HepG2 (cell line): ENCODE results near the gene KLRK1. TPM values are rescaled to one million over a fixed set of nuclear protein-coding genes. Genes with fewer than 3 reads are reported as not detected.

Source experiments
- ATAC-seq: fragments of 200-7000 bp; cut with Tn5 transposase; 3 replicates; pipeline ENCODE4 v1.9.1; 2020; ENCODE audit warnings: mild to moderate bottlenecking, moderate library complexity
- BruUV-seq: library from RNA; stranded (reverse); fragments of 400-500 nt; replicated peaks from 2 replicates; lab custom pipeline; 2021; lab: Mats Ljungman, UMichigan
- CTCF ChIA-PET: fragments of 300-600 bp; formaldehyde crosslinking; extraction: SDS; loops from one replicate; lab custom pipeline; 2021; ENCODE audit warnings: low total read pairs, inconsistent platforms, low intra/inter-chr PET ratio; lab: Yijun Ruan, JAX
- POLR2A ChIA-PET: fragments of 350-600 bp; sonication (Branson Sonifier 250); formaldehyde crosslinking; loops from one replicate; lab custom pipeline; 2020; ENCODE audit warnings: antibody characterized with exemption, inconsistent platforms; lab: Yijun Ruan, JAX
- DNase-seq: peaks from one replicate; pipeline ENCODE4 v3.0.0-alpha.2; 2015; ENCODE audit warnings: low spot score
- FAIRE-seq: peaks from 3 replicates; lab custom pipeline; 2011; peaks lifted over from hg19 to GRCh38; lab: Jason Lieb, UNC
- H2AFZ ChIP-seq: one replicate; pipeline ENCODE4 v1.6.1; 2011; ENCODE audit warnings: low read length, inconsistent platforms
- H3K27ac ChIP-seq: fragments of 300-600 bp; 3 replicates; pipeline ENCODE4 v1.8.0; 2011; ENCODE audit warnings: mixed run types, mild to moderate bottlenecking, mixed read lengths, low read length, inconsistent platforms; ENCODE audit not compliant: insufficient read depth; ENCODE audit errors: extremely low read length
- H3K27me3 ChIP-seq, 2 experiments: fragments of 200-600 bp in 1 of 2; 2 replicates in 1 of 2; 3 replicates in 1 of 2; pipeline versions ENCODE4 v1.6.0 to v1.8.0; 2011; ENCODE audit warnings: low read length in 2 of 2, mild to moderate bottlenecking in 2 of 2, moderate library complexity in 2 of 2, inconsistent platforms in 1 of 2; ENCODE audit not compliant: insufficient read depth in 2 of 2, control insufficient read depth in 1 of 2
- H3K36me3 ChIP-seq, 2 experiments: fragments of 200-600 bp in 1 of 2; replicated peaks in 1 of 2; 2 replicates in 1 of 2; 3 replicates in 1 of 2; pipeline versions ENCODE4 v1.5.1 to v1.8.0; 2011; ENCODE audit warnings: low read length in 2 of 2, inconsistent platforms in 1 of 2; ENCODE audit not compliant: insufficient read depth in 2 of 2, control insufficient read depth in 1 of 2
- H3K4me1 ChIP-seq: 2 replicates; pipeline ENCODE4 v1.5.1; 2012; ENCODE audit warnings: low read length, inconsistent platforms; ENCODE audit not compliant: insufficient read depth
- H3K4me2 ChIP-seq: 2 replicates; pipeline ENCODE4 v1.6.0; 2011; ENCODE audit warnings: low read depth, low read length, inconsistent platforms
- H3K4me3 ChIP-seq, 3 experiments: fragments of 200-600 bp in 1 of 3; sonication (generic), shearing (Covaris generic) in 1 of 3; replicated peaks in 1 of 3; 2 replicates each; pipeline ENCODE4 v1.5.1; 2011 to 2016; ENCODE audit warnings: low read length in 3 of 3, inconsistent platforms in 2 of 3, low read depth in 2 of 3, mild to moderate bottlenecking in 2 of 3, control low read depth in 1 of 3, mixed read lengths in 1 of 3; ENCODE audit not compliant: insufficient read depth in 1 of 3
- H3K79me2 ChIP-seq: one replicate; pipeline ENCODE4 v1.6.1; 2011; ENCODE audit warnings: low read length, inconsistent platforms; ENCODE audit not compliant: insufficient read depth
- H3K9ac ChIP-seq: 2 replicates; pipeline ENCODE4 v1.6.0; 2011; ENCODE audit warnings: mild to moderate bottlenecking, low read depth, low read length, inconsistent platforms; ENCODE audit not compliant: insufficient read depth
- H3K9me3 ChIP-seq: 2 replicates; pipeline ENCODE4 v1.5.1; 2012; ENCODE audit warnings: mild to moderate bottlenecking, low read length
- H4K20me1 ChIP-seq: 2 replicates; pipeline ENCODE4 v1.6.0; 2011; ENCODE audit warnings: inconsistent platforms, mild to moderate bottlenecking, low read length, moderate library complexity; ENCODE audit not compliant: insufficient read depth
- RARG ChIP-seq: sonication (generic); formaldehyde crosslinking; IDR thresholded peaks from 2 replicates; pipeline ENCODE4 v1.4.0; 2020; ENCODE audit warnings: low read depth, mild to moderate bottlenecking, missing genetic modification reagents
- SMC3 ChIP-seq: IDR thresholded peaks from 2 replicates; pipeline ENCODE4 v1.6.1; 2011; ENCODE audit warnings: low read length, improper control_type of control experiment
- SP1 ChIP-seq, 2 experiments: fragments of 450-650 bp in 1 of 2; sonication (generic) in 1 of 2; formaldehyde crosslinking in 1 of 2; IDR thresholded peaks; 2 replicates each; pipeline versions ENCODE4 v1.4.0 to v1.6.1; 2016 to 2020; ENCODE audit warnings: missing genetic modification reagents in 1 of 2
- STAG1 ChIP-seq: sonication (generic); formaldehyde crosslinking; IDR thresholded peaks from 2 replicates; pipeline ENCODE4 v1.4.0; 2020; ENCODE audit warnings: missing genetic modification reagents
- ZNF614 ChIP-seq: IDR thresholded peaks from 2 replicates; pipeline ENCODE4 v1.6.1; 2018; ENCODE audit warnings: missing biosample characterization, missing genetic modification reagents, inconsistent platforms, borderline replicate concordance
- ZNF768 ChIP-seq: sonication (generic); formaldehyde crosslinking; IDR thresholded peaks from 2 replicates; pipeline ENCODE4 v1.4.0; 2020; ENCODE audit warnings: missing genetic modification reagents
- in situ Hi-C: cut with HindIII; loops from 2 replicates; pipeline ENCODE4 v1.10.0; 2017; ENCODE audit warnings: low pct_unique_long_range_greater_than_20kb; ENCODE audit not compliant: extremely low pct_ligation_motif_present
- intact Hi-C: fragments of 100-400 bp; cut with micrococcal nuclease; formaldehyde crosslinking; loops from one replicate; pipeline ENCODE4 v1.10.0; 2022; ENCODE audit not compliant: unreplicated experiment
- polyA plus RNA-seq, 8 experiments: library from polyadenylated mRNA; depleted of rRNA in 3 of 8; stranded (reverse) in 7 of 8; unstranded in 1 of 8; fragments of >200 nt; fragmentation: Illumina TruSeq in 4 of 8; extraction: Trizol in 4 of 8; gene quantifications; 2 replicates each; pipeline versions ENCODE4 v1.2.1 to v1.2.3, GENCODE V29; 2011 to 2016; ENCODE audit warnings: low read depth in 4 of 8, missing spikeins in 1 of 8, mixed read lengths in 1 of 8; ENCODE audit not compliant: insufficient read depth in 1 of 8
- total RNA-seq, 5 experiments: library from RNA; depleted of rRNA; stranded (reverse); fragments of >200 nt; fragmentation: Illumina TruSeq; extraction: Trizol; gene quantifications; 2 replicates each; pipeline ENCODE4 v1.2.3, GENCODE V29; 2016; ENCODE audit warnings: low read depth in 1 of 5
- TF ChIP-seq, protein P1 (sequence below): sonication (generic); formaldehyde crosslinking; IDR thresholded peaks from 2 replicates; pipeline ENCODE4 v1.4.0; 2020; ENCODE audit warnings: missing genetic modification reagents
- TF ChIP-seq, protein P2 (sequence below): sonication (generic); formaldehyde crosslinking; IDR thresholded peaks from 2 replicates; pipeline ENCODE4 v1.9.0; 2022; ENCODE audit warnings: missing genetic modification reagents, mild to moderate bottlenecking, borderline replicate concordance
- TF ChIP-seq, protein P3 (sequence below): IDR thresholded peaks from 2 replicates; pipeline ENCODE4 v1.6.1; 2012; ENCODE audit warnings: low read depth, low read length, improper control_type of control experiment
- TF ChIP-seq, protein P4 (sequence below): sonication (generic); formaldehyde crosslinking; IDR thresholded peaks from 2 replicates; pipeline ENCODE4 v1.8.0; 2022; ENCODE audit warnings: mild to moderate bottlenecking, missing genetic modification reagents; ENCODE audit not compliant: insufficient replicate concordance

Gene KLRK1
- total and polyA plus RNA-seq, 2 of the 13 experiments (the other 11 are each of a cell fraction or from before 2014, with no cell fraction given) = not detected

DNA sequence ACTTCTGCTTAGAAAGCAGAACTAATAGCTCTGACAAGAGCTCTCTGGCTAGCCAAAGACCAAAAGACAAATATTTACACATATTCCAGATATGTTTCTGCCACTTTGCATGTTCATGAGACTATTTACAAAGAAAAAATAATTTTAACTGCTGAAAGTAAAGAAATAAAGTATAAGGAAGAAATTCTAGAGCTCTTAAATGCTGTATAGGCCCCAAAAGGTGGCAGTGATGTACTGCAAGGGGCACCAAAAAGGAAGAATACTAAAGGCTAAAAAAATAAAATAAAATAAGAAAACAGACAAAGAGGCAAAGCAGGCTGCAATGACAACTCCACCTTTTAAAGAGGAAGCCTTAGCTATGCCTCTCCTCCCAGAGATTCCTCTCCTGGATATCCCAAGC, 23.0 kb downstream of the KLRK1 start:
- H3K9ac ChIP-seq = no peak overlapping the region
- no peaks in the 10 kb centered on the region for H3K79me2 ChIP-seq
- ChIA-PET CTCF (interaction anchor here (0.9 kb wide), 1 partner anchor 196 kb away, joined by 3 read pairs; no protein-coding TSS in a partner anchor), POLR2A (no interaction called here)
- H3K36me3 ChIP-seq = no peaks in the 10 kb centered on the region
- no peak overlapping the region for H3K27ac ChIP-seq
- TF ChIP-seq SMC3 = 0 out of 2 replicates have a peak, but pooled peaks have one; percentile 30
- no peak for TF ChIP-seq SP1 (IDR thresholded peaks at IDR 0.05)
- TF ChIP-seq SP1 (CRISPR knock-in tag; IDR thresholded peaks at IDR 0.05) = peak; percentile 22; the same call in 1 of the 2 replicates
- TF ChIP-seq, protein P1, sequence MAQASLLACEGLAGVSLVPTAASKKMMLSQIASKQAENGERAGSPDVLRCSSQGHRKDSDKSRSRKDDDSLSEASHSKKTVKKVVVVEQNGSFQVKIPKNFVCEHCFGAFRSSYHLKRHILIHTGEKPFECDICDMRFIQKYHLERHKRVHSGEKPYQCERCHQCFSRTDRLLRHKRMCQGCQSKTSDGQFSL = no peak
- TF ChIP-seq STAG1 (CRISPR knock-in tag) = peak; percentile 48
- no peak for TF ChIP-seq ZNF768 (CRISPR knock-in tag)
- TF ChIP-seq, protein P2, sequence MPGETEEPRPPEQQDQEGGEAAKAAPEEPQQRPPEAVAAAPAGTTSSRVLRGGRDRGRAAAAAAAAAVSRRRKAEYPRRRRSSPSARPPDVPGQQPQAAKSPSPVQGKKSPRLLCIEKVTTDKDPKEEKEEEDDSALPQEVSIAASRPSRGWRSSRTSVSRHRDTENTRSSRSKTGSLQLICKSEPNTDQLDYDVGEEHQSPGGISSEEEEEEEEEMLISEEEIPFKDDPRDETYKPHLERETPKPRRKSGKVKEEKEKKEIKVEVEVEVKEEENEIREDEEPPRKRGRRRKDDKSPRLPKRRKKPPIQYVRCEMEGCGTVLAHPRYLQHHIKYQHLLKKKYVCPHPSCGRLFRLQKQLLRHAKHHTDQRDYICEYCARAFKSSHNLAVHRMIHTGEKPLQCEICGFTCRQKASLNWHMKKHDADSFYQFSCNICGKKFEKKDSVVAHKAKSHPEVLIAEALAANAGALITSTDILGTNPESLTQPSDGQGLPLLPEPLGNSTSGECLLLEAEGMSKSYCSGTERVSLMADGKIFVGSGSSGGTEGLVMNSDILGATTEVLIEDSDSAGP = no peak
- TF ChIP-seq, protein P3, sequence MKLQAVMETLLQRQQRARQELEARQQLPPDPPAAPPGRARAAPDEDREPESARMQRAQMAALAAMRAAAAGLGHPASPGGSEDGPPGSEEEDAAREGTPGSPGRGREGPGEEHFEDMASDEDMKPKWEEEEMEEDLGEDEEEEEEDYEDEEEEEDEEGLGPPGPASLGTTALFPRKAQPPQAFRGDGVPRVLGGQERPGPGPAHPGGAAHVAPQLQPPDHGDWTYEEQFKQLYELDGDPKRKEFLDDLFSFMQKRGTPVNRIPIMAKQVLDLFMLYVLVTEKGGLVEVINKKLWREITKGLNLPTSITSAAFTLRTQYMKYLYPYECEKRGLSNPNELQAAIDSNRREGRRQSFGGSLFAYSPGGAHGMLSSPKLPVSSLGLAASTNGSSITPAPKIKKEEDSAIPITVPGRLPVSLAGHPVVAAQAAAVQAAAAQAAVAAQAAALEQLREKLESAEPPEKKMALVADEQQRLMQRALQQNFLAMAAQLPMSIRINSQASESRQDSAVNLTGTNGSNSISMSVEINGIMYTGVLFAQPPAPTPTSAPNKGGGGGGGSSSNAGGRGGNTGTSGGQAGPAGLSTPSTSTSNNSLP = peak; percentile 25; the same call in 1 of the 2 replicates
- TF ChIP-seq, protein P4, sequence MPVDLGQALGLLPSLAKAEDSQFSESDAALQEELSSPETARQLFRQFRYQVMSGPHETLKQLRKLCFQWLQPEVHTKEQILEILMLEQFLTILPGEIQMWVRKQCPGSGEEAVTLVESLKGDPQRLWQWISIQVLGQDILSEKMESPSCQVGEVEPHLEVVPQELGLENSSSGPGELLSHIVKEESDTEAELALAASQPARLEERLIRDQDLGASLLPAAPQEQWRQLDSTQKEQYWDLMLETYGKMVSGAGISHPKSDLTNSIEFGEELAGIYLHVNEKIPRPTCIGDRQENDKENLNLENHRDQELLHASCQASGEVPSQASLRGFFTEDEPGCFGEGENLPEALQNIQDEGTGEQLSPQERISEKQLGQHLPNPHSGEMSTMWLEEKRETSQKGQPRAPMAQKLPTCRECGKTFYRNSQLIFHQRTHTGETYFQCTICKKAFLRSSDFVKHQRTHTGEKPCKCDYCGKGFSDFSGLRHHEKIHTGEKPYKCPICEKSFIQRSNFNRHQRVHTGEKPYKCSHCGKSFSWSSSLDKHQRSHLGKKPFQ (CRISPR knock-in tag) = no peak
- TF ChIP-seq RARG = no peak
- no peak for TF ChIP-seq ZNF614
- intact Hi-C loops (loop anchor here (5.0 kb wide), 1 partner anchor 45 kb away; no protein-coding TSS in a partner anchor), in situ Hi-C loops (no loop called here)
- H3K4me3 ChIP-seq = no peak overlapping the region
- no peak overlapping the region for H2AFZ ChIP-seq
- no peak overlapping the region for H3K4me2 ChIP-seq
- peak; percentile 23 for DNase-seq
- H3K27me3 ChIP-seq = no peaks in the 10 kb centered on the region; a peak in 1 of 5 replicates
- no peak for ATAC-seq
- no peaks in the 10 kb centered on the region for H4K20me1 ChIP-seq
- peaks cover 24% of the 10 kb centered on the region for H3K4me1 ChIP-seq
- no peaks in the 10 kb centered on the region for H3K9me3 ChIP-seq
- BruUV-seq = no TSS peak
- no peak for FAIRE-seq
